GM12865 (cell line): ENCODE measurements around the gene TTC12.

Experiments used
- DNase-seq: peaks from one replicate; pipeline ENCODE4 v3.0.0; 2010; ENCODE audit warnings: low read depth
- H3K4me3 ChIP-seq: 2 replicates; pipeline ENCODE4 v1.5.1; 2011; ENCODE audit warnings: mild to moderate bottlenecking, low read depth, low read length, control low read depth
- TF ChIP-seq, protein P1 (sequence below): IDR thresholded peaks from 2 replicates; pipeline ENCODE4 v1.5.1; 2011; ENCODE audit warnings: low read length, control low read depth, low read depth, inconsistent platforms; ENCODE audit not compliant: insufficient read depth; ENCODE audit errors: missing control alignments

The TTC12 gene

DNA sequence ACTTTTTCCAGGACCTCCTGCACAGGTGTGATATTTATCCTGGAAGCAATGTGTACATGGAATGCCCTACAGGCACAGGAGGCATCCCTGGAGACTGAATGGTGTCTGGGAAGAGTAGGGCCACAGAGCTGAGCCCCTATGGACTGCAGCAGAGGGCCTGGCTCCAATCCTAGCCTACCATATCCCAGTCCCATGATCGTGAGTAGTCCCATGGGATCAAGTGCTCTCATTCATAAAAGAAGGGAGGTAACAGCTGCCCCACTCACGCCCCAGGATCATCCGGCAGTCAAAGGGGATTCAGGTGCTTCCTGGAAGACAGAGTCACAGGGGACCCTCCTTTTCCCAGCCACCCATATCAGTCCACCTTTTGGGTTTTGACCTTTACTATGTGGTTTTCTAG is 97.2 kb downstream of the TTC12 start:
- H3K4me3 ChIP-seq, result no peak overlapping the region
- TF ChIP-seq, protein P1, sequence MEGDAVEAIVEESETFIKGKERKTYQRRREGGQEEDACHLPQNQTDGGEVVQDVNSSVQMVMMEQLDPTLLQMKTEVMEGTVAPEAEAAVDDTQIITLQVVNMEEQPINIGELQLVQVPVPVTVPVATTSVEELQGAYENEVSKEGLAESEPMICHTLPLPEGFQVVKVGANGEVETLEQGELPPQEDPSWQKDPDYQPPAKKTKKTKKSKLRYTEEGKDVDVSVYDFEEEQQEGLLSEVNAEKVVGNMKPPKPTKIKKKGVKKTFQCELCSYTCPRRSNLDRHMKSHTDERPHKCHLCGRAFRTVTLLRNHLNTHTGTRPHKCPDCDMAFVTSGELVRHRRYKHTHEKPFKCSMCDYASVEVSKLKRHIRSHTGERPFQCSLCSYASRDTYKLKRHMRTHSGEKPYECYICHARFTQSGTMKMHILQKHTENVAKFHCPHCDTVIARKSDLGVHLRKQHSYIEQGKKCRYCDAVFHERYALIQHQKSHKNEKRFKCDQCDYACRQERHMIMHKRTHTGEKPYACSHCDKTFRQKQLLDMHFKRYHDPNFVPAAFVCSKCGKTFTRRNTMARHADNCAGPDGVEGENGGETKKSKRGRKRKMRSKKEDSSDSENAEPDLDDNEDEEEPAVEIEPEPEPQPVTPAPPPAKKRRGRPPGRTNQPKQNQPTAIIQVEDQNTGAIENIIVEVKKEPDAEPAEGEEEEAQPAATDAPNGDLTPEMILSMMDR, result no peak
- DNase-seq, result no peak

DNA sequence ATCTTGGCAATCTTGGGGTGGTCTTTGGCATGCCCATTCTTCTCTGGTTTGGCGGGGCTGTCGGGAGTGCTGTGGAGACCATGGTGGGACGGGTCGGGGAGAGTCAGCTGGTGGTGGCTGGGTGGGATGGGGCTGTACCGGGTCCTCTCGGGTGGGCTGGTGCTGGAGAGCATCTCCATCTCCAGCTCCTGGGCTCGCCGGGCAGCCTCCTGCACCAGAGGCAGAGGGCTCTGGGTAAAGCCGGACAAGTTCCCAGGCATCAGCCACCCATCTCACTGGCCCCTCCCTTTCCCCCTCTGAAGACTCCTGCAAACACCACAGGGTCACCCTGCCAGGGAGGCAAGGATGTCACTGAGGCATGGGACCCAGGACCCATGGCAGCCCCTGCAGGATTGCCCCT is 98.3 kb downstream of the TTC12 start:
- TF ChIP-seq, protein P1, result no peak
- no peak overlapping the region for H3K4me3 ChIP-seq
- DNase-seq, result no peak

DNA sequence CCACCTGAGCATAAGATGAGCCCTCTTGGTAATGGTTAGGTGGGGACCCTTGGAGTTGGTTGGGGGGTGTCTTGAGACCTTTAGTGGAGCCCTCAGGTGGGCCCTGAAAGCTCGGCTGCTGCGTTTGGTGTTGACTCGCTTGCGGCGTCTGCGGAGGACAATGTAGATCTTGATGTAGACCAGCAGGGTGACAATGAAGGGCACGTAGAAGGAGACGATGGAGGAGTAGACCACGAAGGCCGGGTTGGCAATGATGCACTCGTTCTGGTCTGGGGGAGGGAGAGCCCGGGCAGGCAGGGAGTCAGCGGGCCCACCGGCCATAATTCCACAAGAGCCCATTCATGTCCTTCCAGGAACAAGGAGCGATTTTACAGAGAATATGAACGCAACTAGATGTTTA is 101.0 kb downstream of the TTC12 start:
- TF ChIP-seq, protein P1, result no peak
- H3K4me3 ChIP-seq, result no peak overlapping the region
- DNase-seq, result no peak
